Glutamatergic neuron (in vitro differentiated cells): ENCODE results near the gene ARPC2. TPM values are rescaled to one million over a fixed set of nuclear protein-coding genes. Genes with fewer than 3 reads are reported as not detected.

Experiments
- DNase-seq: peaks from one replicate; pipeline ENCODE4 v3.0.0; 2022
- H3K27ac Mint-ChIP-seq: one replicate; pipeline ENCODE4 v1.8.0; 2020; ENCODE audit warnings: mild to moderate bottlenecking, mixed read lengths, inconsistent platforms; ENCODE audit not compliant: unreplicated experiment
- H3K27me3 Mint-ChIP-seq: one replicate; pipeline ENCODE4 v1.8.0; 2020; ENCODE audit warnings: mild to moderate bottlenecking, moderate library complexity, mixed read lengths, inconsistent platforms; ENCODE audit not compliant: unreplicated experiment
- H3K36me3 Mint-ChIP-seq: one replicate; pipeline ENCODE4 v1.8.0; 2020; ENCODE audit warnings: mild to moderate bottlenecking, mixed read lengths, inconsistent platforms; ENCODE audit not compliant: unreplicated experiment
- H3K4me1 Mint-ChIP-seq: one replicate; pipeline ENCODE4 v1.8.0; 2020; ENCODE audit warnings: mild to moderate bottlenecking, low read depth, mixed read lengths, inconsistent platforms; ENCODE audit not compliant: unreplicated experiment
- H3K4me3 Mint-ChIP-seq: one replicate; pipeline ENCODE4 v1.8.0; 2020; ENCODE audit warnings: mild to moderate bottlenecking, mixed read lengths, inconsistent platforms; ENCODE audit not compliant: unreplicated experiment
- H3K9me3 Mint-ChIP-seq: one replicate; pipeline ENCODE4 v1.8.0; 2020; ENCODE audit warnings: mild to moderate bottlenecking, moderate library complexity, mixed read lengths, inconsistent platforms; ENCODE audit not compliant: unreplicated experiment
- CTCF ChIP-seq: fragments of 200-600 bp; sonication (generic); IDR thresholded peaks from one replicate; pipeline ENCODE4 v1.5.0; 2021; ENCODE audit not compliant: partially characterized antibody, unreplicated experiment
- total RNA-seq: library from RNA; stranded (reverse); fragmentation: NEBNext Ultra II Directional; extraction: Animal tissue kit (Norgen Biotek cat#: 25700); gene quantifications from one replicate; pipeline ENCODE4 v1.2.1, GENCODE V29; 2021; ENCODE audit not compliant: unreplicated experiment

ARPC2 gene
- total RNA-seq, 1 donor from 2014 or later: 207 TPM

GRCh38 chr2:218194880-218195279, 22.1 kb upstream of the ARPC2 start:
- Mint-ChIP-seq H3K4me3 (no peak overlapping the region), H3K27me3 (peaks cover 6% of the 10 kb centered on the region)

GRCh38 chr2:218196974-218197373, 20.0 kb upstream of the ARPC2 start:
- Mint-ChIP-seq H3K36me3 (peaks cover 5% of the 10 kb centered on the region), H3K4me3 (no peak overlapping the region), H3K27me3 (peaks cover 6% of the 10 kb centered on the region), H3K9me3 (peaks cover 7% of the 10 kb centered on the region), H3K4me1 (no peaks in the 10 kb centered on the region), H3K27ac (no peak overlapping the region)
- no peak for TF ChIP-seq CTCF
- DNase-seq: no peak

More at GRCh38 chr2:218194880-218195279, 22.1 kb upstream of the ARPC2 start:
- no peak for DNase-seq
- no peak overlapping the region for H3K27ac Mint-ChIP-seq
- H3K9me3 Mint-ChIP-seq: peaks cover 7% of the 10 kb centered on the region
- H3K4me1 Mint-ChIP-seq: no peaks in the 10 kb centered on the region
- H3K36me3 Mint-ChIP-seq: peaks cover 5% of the 10 kb centered on the region
- no peak for TF ChIP-seq CTCF

GRCh38 chr2:218202266-218202665, 14.7 kb upstream of the ARPC2 start:
- H3K4me1 Mint-ChIP-seq: no peaks in the 10 kb centered on the region

GRCh38 chr2:218209078-218209477, 7.9 kb upstream of the ARPC2 start:
- H3K4me3 Mint-ChIP-seq: no peak overlapping the region
- H3K27ac Mint-ChIP-seq: no peak overlapping the region
- no peaks in the 10 kb centered on the region for H3K27me3 Mint-ChIP-seq
- H3K36me3 Mint-ChIP-seq: peaks cover 8% of the 10 kb centered on the region
- H3K4me1 Mint-ChIP-seq: no peaks in the 10 kb centered on the region
- no peak for DNase-seq
- TF ChIP-seq CTCF: no peak
- no peaks in the 10 kb centered on the region for H3K9me3 Mint-ChIP-seq

More at GRCh38 chr2:218202266-218202665, 14.7 kb upstream of the ARPC2 start:
- no peak overlapping the region for H3K4me3 Mint-ChIP-seq
- DNase-seq: no peak
- H3K27me3 Mint-ChIP-seq: peaks cover 6% of the 10 kb centered on the region
- peaks cover 4% of the 10 kb centered on the region for H3K9me3 Mint-ChIP-seq
- H3K27ac Mint-ChIP-seq: no peak overlapping the region
- peaks cover 5% of the 10 kb centered on the region for H3K36me3 Mint-ChIP-seq
- TF ChIP-seq CTCF: no peak

GRCh38 chr2:218214116-218214515, 2.9 kb upstream of the ARPC2 start:
- H3K27me3 Mint-ChIP-seq: peaks cover 4% of the 10 kb centered on the region
- H3K27ac Mint-ChIP-seq: no peak overlapping the region
- peaks cover 8% of the 10 kb centered on the region for H3K4me1 Mint-ChIP-seq
- H3K36me3 Mint-ChIP-seq: peaks cover 8% of the 10 kb centered on the region
- no peak for TF ChIP-seq CTCF
- H3K9me3 Mint-ChIP-seq: peaks cover 7% of the 10 kb centered on the region
- no peak overlapping the region for H3K4me3 Mint-ChIP-seq
- no peak for DNase-seq
